ENCODE measurements around the gene ZNF331.

DNA sequence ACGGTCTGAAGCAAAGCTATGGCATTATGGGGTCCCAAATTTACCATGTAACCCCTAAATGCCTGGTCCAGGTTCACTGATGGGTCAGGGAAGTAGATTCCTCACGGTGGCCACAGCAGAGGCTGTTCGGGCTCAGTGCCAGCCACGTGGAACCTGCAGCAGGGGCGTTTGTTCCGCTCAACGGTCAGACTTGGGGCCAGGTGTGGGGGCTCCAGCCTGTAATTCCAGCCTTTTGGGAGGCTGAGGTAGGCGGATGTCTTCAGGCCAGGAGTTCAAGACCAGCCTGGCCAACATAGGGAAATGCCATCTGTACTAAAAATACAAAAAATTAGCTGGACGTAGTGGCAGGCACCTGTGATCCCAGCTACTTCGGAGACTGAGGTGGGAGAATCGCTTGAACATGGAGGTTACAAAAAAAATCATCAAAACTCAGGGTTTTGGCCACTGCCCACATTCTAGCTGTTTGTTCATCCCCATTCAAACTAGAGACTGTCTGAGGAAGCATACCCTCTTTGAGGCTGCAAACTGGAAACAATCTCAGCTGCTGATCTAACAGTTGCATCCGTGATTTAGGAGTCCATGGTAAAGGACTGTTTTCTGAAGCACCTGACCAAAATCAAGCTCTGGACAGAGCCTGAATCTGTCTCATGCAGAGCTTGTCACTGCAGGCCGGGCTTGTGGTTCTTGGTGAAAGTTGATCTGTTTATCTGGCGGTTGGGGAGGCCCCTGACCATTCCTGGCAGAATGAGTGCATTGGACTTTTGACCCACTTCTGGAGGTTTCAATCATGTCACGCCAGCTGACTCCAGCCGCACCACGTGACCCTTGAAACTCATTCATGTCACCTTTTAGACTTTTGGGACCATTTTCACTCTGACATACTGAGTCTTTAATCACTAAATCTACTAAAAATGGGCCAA, 30.2 kb upstream of the ZNF331 start:
- TF ChIP-seq, protein P1, sequence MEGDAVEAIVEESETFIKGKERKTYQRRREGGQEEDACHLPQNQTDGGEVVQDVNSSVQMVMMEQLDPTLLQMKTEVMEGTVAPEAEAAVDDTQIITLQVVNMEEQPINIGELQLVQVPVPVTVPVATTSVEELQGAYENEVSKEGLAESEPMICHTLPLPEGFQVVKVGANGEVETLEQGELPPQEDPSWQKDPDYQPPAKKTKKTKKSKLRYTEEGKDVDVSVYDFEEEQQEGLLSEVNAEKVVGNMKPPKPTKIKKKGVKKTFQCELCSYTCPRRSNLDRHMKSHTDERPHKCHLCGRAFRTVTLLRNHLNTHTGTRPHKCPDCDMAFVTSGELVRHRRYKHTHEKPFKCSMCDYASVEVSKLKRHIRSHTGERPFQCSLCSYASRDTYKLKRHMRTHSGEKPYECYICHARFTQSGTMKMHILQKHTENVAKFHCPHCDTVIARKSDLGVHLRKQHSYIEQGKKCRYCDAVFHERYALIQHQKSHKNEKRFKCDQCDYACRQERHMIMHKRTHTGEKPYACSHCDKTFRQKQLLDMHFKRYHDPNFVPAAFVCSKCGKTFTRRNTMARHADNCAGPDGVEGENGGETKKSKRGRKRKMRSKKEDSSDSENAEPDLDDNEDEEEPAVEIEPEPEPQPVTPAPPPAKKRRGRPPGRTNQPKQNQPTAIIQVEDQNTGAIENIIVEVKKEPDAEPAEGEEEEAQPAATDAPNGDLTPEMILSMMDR (IDR thresholded peaks at IDR 0.05) = no peak
- no peak for TF ChIP-seq ZFX (IDR thresholded peaks at IDR 0.05; ENCODE audit: borderline replicate concordance)

Data from 22Rv1 (cell line).